ENCODE measurements around the gene LMF1. TPM values are rescaled to one million over a fixed set of nuclear protein-coding genes. Genes with fewer than 3 reads are reported as not detected.

LMF1 gene
- polyA plus RNA-seq, 1 donor (not counting 4 experiments of a cell fraction or from before 2014, with no cell fraction given): 3.1 TPM

- H3K27me3 ChIP-seq (ENCODE audit: control insufficient read depth, extremely low read depth, insufficient read depth, low read length): peaks cover 39% of the 10 kb centered on the region
- TF ChIP-seq, protein P1, sequence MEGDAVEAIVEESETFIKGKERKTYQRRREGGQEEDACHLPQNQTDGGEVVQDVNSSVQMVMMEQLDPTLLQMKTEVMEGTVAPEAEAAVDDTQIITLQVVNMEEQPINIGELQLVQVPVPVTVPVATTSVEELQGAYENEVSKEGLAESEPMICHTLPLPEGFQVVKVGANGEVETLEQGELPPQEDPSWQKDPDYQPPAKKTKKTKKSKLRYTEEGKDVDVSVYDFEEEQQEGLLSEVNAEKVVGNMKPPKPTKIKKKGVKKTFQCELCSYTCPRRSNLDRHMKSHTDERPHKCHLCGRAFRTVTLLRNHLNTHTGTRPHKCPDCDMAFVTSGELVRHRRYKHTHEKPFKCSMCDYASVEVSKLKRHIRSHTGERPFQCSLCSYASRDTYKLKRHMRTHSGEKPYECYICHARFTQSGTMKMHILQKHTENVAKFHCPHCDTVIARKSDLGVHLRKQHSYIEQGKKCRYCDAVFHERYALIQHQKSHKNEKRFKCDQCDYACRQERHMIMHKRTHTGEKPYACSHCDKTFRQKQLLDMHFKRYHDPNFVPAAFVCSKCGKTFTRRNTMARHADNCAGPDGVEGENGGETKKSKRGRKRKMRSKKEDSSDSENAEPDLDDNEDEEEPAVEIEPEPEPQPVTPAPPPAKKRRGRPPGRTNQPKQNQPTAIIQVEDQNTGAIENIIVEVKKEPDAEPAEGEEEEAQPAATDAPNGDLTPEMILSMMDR (optimal IDR thresholded peaks at IDR 0.05 in 1 of 3, IDR thresholded peaks at IDR 0.05 in 1 of 3, conservative IDR thresholded peaks at IDR 0.05 in 1 of 3; ENCODE audit: extremely low read depth in 1 of 3, insufficient read depth in 2 of 3, low read length in 3 of 3): no peak
- TF ChIP-seq EZH2 (IDR thresholded peaks at IDR 0.05; ENCODE audit: low read length): no peak
- dilution Hi-C loops (cut with MboI; ENCODE audit: extremely low pct_ligation_motif_present, low sequenced_read_pairs): no loop called here
Measured at GRCh38 chr16:1012135-1012534, 41.4 kb upstream of the LMF1 start.

DNA sequence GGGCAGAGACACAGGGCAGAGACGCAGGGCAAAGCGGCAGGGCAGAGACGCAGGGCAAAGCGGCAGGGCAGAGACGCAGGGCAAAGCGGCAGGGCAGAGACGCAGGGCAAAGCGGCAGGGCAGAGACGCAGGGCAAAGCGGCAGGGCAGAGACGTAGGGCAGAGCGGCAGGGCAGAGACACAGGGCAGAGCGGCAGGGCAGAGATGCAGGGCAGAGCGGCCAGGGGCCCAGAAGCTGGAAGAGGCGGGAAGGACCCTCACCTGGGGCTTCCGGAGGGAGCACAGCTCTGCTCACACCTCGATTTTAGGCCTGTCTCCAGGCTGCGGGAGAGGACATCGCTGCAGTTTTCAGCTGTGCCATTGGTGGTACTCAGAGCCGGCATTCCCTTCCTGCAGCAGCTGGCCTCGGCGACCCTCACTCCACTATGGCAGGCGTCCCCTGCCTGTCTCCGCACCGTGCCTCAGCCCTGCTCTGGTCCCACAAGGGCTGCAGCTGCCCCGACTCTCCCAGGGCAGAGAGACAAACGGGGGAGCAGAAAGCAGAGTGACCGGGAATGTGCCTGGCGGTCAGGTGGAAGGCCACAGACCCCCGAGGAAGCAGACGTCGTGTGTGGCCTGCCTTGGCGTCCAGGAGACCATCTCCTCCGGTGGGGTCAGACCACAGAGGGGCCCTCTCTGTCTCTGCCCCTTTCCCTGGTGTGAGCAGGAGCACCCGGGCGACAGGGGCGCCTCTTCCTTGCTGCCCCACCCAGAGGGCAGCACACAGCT lies 40.7 kb upstream of the LMF1 start:
- H3K27me3 ChIP-seq (ENCODE audit: control insufficient read depth, extremely low read depth, insufficient read depth, low read length): peaks cover 45% of the 10 kb centered on the region

More at GRCh38 chr16:1012135-1012534, 41.4 kb upstream of the LMF1 start:
- Histone ChIP-seq H3K27ac (ENCODE audit: control insufficient read depth, insufficient read depth, low read length) (no peak overlapping the region), H3K9me1 (ENCODE audit: control insufficient read depth, extremely low read depth, insufficient read depth, low read length) (no peaks in the 10 kb centered on the region), H3K9me3 (ENCODE audit: control insufficient read depth, low read depth, low read length) (no peaks in the 10 kb centered on the region), H2AFZ (ENCODE audit: control insufficient read depth, low read length) (no peak overlapping the region), H3K4me2 (ENCODE audit: control insufficient read depth, extremely low read depth, insufficient read depth, low read depth, low read length) (no peak overlapping the region), H4K20me1 (ENCODE audit: control insufficient read depth, extremely low read depth, insufficient read depth, low read length) (no peaks in the 10 kb centered on the region), H3K4me1 (ENCODE audit: control insufficient read depth, extremely low read depth, insufficient read depth, low read length) (no peaks in the 10 kb centered on the region), H3K4me3 (ENCODE audit: control insufficient read depth in 2 of 3, extremely low read depth in 1 of 3, insufficient read depth in 2 of 3, low read depth in 1 of 3, low read length in 3 of 3) (no peak overlapping the region), H3K36me3 (ENCODE audit: control insufficient read depth in 2 of 2, extremely low read depth in 1 of 2, insufficient read depth in 2 of 2, low read length in 2 of 2) (no peaks in the 10 kb centered on the region), H3K9ac (ENCODE audit: control insufficient read depth, extremely low read depth, insufficient read depth, low read length) (no peak overlapping the region), H3K79me2 (ENCODE audit: control insufficient read depth, insufficient read depth, low read length) (no peaks in the 10 kb centered on the region)
- FAIRE-seq (no peak), DNase-seq (ENCODE audit: low read depth, low spot score) (no peak)

More for the DNA sequence above, 40.7 kb upstream of the LMF1 start:
- Histone ChIP-seq H3K9ac (ENCODE audit: control insufficient read depth, extremely low read depth, insufficient read depth, low read length) (no peak overlapping the region), H3K79me2 (ENCODE audit: control insufficient read depth, insufficient read depth, low read length) (no peaks in the 10 kb centered on the region), H3K4me1 (ENCODE audit: control insufficient read depth, extremely low read depth, insufficient read depth, low read length) (no peaks in the 10 kb centered on the region), H2AFZ (ENCODE audit: control insufficient read depth, low read length) (no peak overlapping the region), H3K36me3 (ENCODE audit: control insufficient read depth in 2 of 2, extremely low read depth in 1 of 2, insufficient read depth in 2 of 2, low read length in 2 of 2) (no peaks in the 10 kb centered on the region), H3K27ac (ENCODE audit: control insufficient read depth, insufficient read depth, low read length) (no peak overlapping the region), H4K20me1 (ENCODE audit: control insufficient read depth, extremely low read depth, insufficient read depth, low read length) (no peaks in the 10 kb centered on the region), H3K4me3 (ENCODE audit: control insufficient read depth in 2 of 3, extremely low read depth in 1 of 3, insufficient read depth in 2 of 3, low read depth in 1 of 3, low read length in 3 of 3) (no peak overlapping the region), H3K9me3 (ENCODE audit: control insufficient read depth, low read depth, low read length) (no peaks in the 10 kb centered on the region), H3K9me1 (ENCODE audit: control insufficient read depth, extremely low read depth, insufficient read depth, low read length) (no peaks in the 10 kb centered on the region), H3K4me2 (ENCODE audit: control insufficient read depth, extremely low read depth, insufficient read depth, low read depth, low read length) (no peak overlapping the region)
- dilution Hi-C loops (cut with MboI; ENCODE audit: extremely low pct_ligation_motif_present, low sequenced_read_pairs): no loop called here
- no peak for DNase-seq (ENCODE audit: low read depth, low spot score)
- TF ChIP-seq EZH2 (IDR thresholded peaks at IDR 0.05; ENCODE audit: low read length): no peak
- TF ChIP-seq, protein P1 (optimal IDR thresholded peaks at IDR 0.05 in 1 of 3, IDR thresholded peaks at IDR 0.05 in 1 of 3, conservative IDR thresholded peaks at IDR 0.05 in 1 of 3; ENCODE audit: extremely low read depth in 1 of 3, insufficient read depth in 2 of 3, low read length in 3 of 3): no peak
- FAIRE-seq: no peak

Measured in keratinocyte (primary cell).